Measurements from ENCODE around the gene NOX4. TPM values are rescaled to one million over a fixed set of nuclear protein-coding genes. Genes with fewer than 3 reads are reported as not detected.

NOX4 gene
- total and polyA plus RNA-seq, 2 donors (not counting 3 experiments of a cell fraction or from before 2014, with no cell fraction given): 21.2 to 34.0 TPM

DNA sequence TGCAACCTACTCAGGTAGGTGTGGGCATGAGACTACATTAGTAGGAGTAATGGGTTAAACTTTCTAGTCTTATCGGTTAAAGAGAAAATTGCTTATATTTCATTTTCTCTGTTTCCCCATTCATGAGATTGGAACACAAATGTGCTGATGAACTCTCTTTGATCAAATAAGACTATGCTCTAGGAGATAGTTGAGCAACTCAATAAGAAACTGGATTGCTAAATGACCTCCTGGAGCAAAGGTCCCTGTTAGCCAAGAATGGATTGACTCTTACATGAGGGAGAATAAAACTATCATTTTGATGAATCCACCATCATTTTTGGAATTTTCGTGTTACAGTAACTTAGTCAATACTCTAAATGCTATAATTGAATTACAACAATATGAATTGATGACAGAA lies 11.1 kb upstream of the NOX4 start:
- no TSS peak for BruUV-seq (replicated peaks)
- ChIA-PET POLR2A (no interaction called here), CTCF (interaction anchor here (1.5 kb wide), 1 partner anchor 8 kb away, joined by 3 read pairs; no protein-coding TSS in a partner anchor)
- intact Hi-C loops (cut with micrococcal nuclease) (no loop called here), dilution Hi-C loops (cut with MboI; ENCODE audit: extremely low pct_ligation_motif_present, low sequenced_read_pairs) (no loop called here)
- Histone ChIP-seq H3K36me3 (ENCODE audit: control insufficient read depth in 2 of 2, extremely low read depth in 1 of 2, insufficient read depth in 2 of 2, low read length in 2 of 2) (no peaks in the 10 kb centered on the region), H3K9me3 (replicated peaks; ENCODE audit: control insufficient read depth, insufficient read depth, low read length) (no peaks in the 10 kb centered on the region), H3K9me1 (replicated peaks; ENCODE audit: control insufficient read depth, extremely low read depth, insufficient read depth, low read length) (no peaks in the 10 kb centered on the region), H3K9ac (replicated peaks; ENCODE audit: extremely low read depth, insufficient read depth, low read length) (no peak overlapping the region), H3K27me3 (ENCODE audit: control insufficient read depth in 2 of 2, insufficient read depth in 2 of 2, low read length in 2 of 2) (no peaks in the 10 kb centered on the region), H2AFZ (ENCODE audit: low read depth, low read length) (no peak overlapping the region), H3K27ac (ENCODE audit: insufficient read depth, low read depth, low read length) (no peak overlapping the region), H3K79me2 (ENCODE audit: control insufficient read depth, insufficient read depth, low read length) (no peaks in the 10 kb centered on the region), H3K4me1 (ENCODE audit: control insufficient read depth, extremely low read depth, insufficient read depth, low read length) (no peaks in the 10 kb centered on the region), H4K20me1 (replicated peaks; ENCODE audit: control insufficient read depth, extremely low read depth, insufficient read depth, low read length) (no peaks in the 10 kb centered on the region), H3K4me3 (replicated peaks in 1 of 3; ENCODE audit: insufficient read depth in 1 of 3, low read depth in 1 of 3, low read length in 3 of 3) (no peak overlapping the region), H3K4me2 (ENCODE audit: insufficient read depth, low read length) (no peak overlapping the region)
- TF ChIP-seq, protein P1, sequence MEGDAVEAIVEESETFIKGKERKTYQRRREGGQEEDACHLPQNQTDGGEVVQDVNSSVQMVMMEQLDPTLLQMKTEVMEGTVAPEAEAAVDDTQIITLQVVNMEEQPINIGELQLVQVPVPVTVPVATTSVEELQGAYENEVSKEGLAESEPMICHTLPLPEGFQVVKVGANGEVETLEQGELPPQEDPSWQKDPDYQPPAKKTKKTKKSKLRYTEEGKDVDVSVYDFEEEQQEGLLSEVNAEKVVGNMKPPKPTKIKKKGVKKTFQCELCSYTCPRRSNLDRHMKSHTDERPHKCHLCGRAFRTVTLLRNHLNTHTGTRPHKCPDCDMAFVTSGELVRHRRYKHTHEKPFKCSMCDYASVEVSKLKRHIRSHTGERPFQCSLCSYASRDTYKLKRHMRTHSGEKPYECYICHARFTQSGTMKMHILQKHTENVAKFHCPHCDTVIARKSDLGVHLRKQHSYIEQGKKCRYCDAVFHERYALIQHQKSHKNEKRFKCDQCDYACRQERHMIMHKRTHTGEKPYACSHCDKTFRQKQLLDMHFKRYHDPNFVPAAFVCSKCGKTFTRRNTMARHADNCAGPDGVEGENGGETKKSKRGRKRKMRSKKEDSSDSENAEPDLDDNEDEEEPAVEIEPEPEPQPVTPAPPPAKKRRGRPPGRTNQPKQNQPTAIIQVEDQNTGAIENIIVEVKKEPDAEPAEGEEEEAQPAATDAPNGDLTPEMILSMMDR (IDR thresholded peaks at IDR 0.05; ENCODE audit: extremely low read depth in 1 of 2, insufficient read depth in 1 of 2, low read depth in 1 of 2, low read length in 2 of 2): no peak
- TF ChIP-seq GATA2 (IDR thresholded peaks at IDR 0.05; ENCODE audit: insufficient read depth, insufficient read length, low read depth, low read length) (no peak), MYC (IDR thresholded peaks at IDR 0.05; ENCODE audit: low read depth, low read length) (no peak), FOS (IDR thresholded peaks at IDR 0.05; ENCODE audit: borderline replicate concordance, insufficient read depth, low read length) (no peak), EZH2 (IDR thresholded peaks at IDR 0.05; ENCODE audit: borderline replicate concordance, low read depth, low read length, severe bottlenecking) (no peak), POLR2A (IDR thresholded peaks at IDR 0.05; ENCODE audit: low read depth, low read length) (no peak), JUN (IDR thresholded peaks at IDR 0.05; ENCODE audit: borderline replicate concordance, insufficient read depth, insufficient read length, low read depth) (no peak), POLR2AphosphoS5 (IDR thresholded peaks at IDR 0.05; ENCODE audit: insufficient read depth, low read depth, low read length) (no peak)
- TF ChIP-seq, protein P2, sequence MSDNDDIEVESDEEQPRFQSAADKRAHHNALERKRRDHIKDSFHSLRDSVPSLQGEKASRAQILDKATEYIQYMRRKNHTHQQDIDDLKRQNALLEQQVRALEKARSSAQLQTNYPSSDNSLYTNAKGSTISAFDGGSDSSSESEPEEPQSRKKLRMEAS (IDR thresholded peaks at IDR 0.05; ENCODE audit: insufficient read depth, insufficient read length): no peak
- DNase-seq (ENCODE audit: low read depth, low spot score) (no peak), FAIRE-seq (no peak)
